ENCODE data around the gene PCBD1.

DNA sequence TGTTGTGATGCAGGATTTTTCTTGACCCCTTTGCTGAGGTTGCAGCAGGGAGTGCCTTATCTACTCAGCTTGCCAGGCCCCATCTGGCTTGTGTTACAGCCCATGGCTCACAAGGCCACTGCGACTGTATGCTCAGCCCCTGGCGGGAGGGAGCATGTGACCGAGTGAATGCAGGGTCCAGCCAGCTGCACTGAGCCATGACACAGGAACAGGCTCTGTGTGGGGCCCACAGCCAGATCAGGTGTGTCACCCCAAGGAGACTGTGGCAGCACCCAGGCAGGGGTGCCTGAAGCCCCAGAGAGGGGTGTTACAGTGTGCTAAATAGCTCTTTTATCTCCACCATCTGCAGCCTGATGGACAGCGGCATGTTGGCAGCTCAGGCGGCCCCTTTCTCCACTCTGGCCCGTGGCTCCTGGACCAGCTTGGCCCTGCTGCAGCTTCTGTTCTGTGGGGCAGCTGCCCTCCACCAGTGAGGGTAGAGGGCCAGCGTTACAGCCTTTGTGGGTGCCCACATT, 2.6 kb upstream of the PCBD1 start:
- no peak for TF ChIP-seq EP300 (IDR thresholded peaks at IDR 0.05)
- no peak for TF ChIP-seq EHF (CRISPR knock-in tag; IDR thresholded peaks at IDR 0.05)
- TF ChIP-seq, protein P1, sequence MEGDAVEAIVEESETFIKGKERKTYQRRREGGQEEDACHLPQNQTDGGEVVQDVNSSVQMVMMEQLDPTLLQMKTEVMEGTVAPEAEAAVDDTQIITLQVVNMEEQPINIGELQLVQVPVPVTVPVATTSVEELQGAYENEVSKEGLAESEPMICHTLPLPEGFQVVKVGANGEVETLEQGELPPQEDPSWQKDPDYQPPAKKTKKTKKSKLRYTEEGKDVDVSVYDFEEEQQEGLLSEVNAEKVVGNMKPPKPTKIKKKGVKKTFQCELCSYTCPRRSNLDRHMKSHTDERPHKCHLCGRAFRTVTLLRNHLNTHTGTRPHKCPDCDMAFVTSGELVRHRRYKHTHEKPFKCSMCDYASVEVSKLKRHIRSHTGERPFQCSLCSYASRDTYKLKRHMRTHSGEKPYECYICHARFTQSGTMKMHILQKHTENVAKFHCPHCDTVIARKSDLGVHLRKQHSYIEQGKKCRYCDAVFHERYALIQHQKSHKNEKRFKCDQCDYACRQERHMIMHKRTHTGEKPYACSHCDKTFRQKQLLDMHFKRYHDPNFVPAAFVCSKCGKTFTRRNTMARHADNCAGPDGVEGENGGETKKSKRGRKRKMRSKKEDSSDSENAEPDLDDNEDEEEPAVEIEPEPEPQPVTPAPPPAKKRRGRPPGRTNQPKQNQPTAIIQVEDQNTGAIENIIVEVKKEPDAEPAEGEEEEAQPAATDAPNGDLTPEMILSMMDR (IDR thresholded peaks at IDR 0.05) = no peak
- TF ChIP-seq CBX2 (IDR thresholded peaks at IDR 0.05; ENCODE audit: borderline replicate concordance, low read depth) = no peak
- no peak for TF ChIP-seq ESRRA (IDR thresholded peaks at IDR 0.05; ENCODE audit: borderline replicate concordance, low read length)
- no peak for TF ChIP-seq RCOR1 (IDR thresholded peaks at IDR 0.05; ENCODE audit: low read depth, low read length)
- TF ChIP-seq EHMT2 (IDR thresholded peaks at IDR 0.05; ENCODE audit: low read depth) = no peak
- TF ChIP-seq POLR2A (IDR thresholded peaks at IDR 0.05; ENCODE audit: low read length) = no peak
- no peak for TF ChIP-seq SMC3 (IDR thresholded peaks at IDR 0.05)
- no peak for TF ChIP-seq CHD4 (IDR thresholded peaks at IDR 0.05; ENCODE audit: borderline replicate concordance)
- TF ChIP-seq NPAS2 (CRISPR knock-in tag; IDR thresholded peaks at IDR 0.05; ENCODE audit: borderline replicate concordance) = no peak
